Measurements from ENCODE around the gene MSI2.

MSI2 gene

GRCh38 chr17:57247913-57248312 lies 8.4 kb upstream of the MSI2 start:
- TF ChIP-seq TEAD4 (IDR thresholded peaks at IDR 0.05) (no peak), YY1 (IDR thresholded peaks at IDR 0.05; ENCODE audit: low read depth) (no peak), NFIC (IDR thresholded peaks at IDR 0.05) (no peak), CREB1 (IDR thresholded peaks at IDR 0.05; ENCODE audit: low read depth) (no peak)
- TF ChIP-seq, protein P1, sequence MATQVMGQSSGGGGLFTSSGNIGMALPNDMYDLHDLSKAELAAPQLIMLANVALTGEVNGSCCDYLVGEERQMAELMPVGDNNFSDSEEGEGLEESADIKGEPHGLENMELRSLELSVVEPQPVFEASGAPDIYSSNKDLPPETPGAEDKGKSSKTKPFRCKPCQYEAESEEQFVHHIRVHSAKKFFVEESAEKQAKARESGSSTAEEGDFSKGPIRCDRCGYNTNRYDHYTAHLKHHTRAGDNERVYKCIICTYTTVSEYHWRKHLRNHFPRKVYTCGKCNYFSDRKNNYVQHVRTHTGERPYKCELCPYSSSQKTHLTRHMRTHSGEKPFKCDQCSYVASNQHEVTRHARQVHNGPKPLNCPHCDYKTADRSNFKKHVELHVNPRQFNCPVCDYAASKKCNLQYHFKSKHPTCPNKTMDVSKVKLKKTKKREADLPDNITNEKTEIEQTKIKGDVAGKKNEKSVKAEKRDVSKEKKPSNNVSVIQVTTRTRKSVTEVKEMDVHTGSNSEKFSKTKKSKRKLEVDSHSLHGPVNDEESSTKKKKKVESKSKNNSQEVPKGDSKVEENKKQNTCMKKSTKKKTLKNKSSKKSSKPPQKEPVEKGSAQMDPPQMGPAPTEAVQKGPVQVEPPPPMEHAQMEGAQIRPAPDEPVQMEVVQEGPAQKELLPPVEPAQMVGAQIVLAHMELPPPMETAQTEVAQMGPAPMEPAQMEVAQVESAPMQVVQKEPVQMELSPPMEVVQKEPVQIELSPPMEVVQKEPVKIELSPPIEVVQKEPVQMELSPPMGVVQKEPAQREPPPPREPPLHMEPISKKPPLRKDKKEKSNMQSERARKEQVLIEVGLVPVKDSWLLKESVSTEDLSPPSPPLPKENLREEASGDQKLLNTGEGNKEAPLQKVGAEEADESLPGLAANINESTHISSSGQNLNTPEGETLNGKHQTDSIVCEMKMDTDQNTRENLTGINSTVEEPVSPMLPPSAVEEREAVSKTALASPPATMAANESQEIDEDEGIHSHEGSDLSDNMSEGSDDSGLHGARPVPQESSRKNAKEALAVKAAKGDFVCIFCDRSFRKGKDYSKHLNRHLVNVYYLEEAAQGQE (IDR thresholded peaks at IDR 0.05; ENCODE audit: low read depth), result no peak
- TF ChIP-seq, protein P2, sequence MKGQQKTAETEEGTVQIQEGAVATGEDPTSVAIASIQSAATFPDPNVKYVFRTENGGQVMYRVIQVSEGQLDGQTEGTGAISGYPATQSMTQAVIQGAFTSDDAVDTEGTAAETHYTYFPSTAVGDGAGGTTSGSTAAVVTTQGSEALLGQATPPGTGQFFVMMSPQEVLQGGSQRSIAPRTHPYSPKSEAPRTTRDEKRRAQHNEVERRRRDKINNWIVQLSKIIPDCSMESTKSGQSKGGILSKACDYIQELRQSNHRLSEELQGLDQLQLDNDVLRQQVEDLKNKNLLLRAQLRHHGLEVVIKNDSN (IDR thresholded peaks at IDR 0.05), result no peak

- TF ChIP-seq, protein P1 (IDR thresholded peaks at IDR 0.05; ENCODE audit: low read depth), result no peak
- no peak for TF ChIP-seq NFIC (IDR thresholded peaks at IDR 0.05)
- no peak for TF ChIP-seq YY1 (IDR thresholded peaks at IDR 0.05; ENCODE audit: low read depth)
- no peak for TF ChIP-seq TCF12 (IDR thresholded peaks at IDR 0.05; ENCODE audit: low read depth)
- TF ChIP-seq CEBPB (IDR thresholded peaks at IDR 0.05), result no peak
These were observed 6.8 kb upstream of the MSI2 start for GRCh38 chr17:57249520-57249919.

- no peak for TF ChIP-seq CREB1 (IDR thresholded peaks at IDR 0.05; ENCODE audit: low read depth)
- TF ChIP-seq CEBPB (IDR thresholded peaks at IDR 0.05), result no peak
- TF ChIP-seq FOXM1 (IDR thresholded peaks at IDR 0.05; ENCODE audit: borderline replicate concordance, low read depth), result no peak
- TF ChIP-seq EP300 (IDR thresholded peaks at IDR 0.05; ENCODE audit: borderline replicate concordance), result no peak
- TF ChIP-seq, protein P1 (IDR thresholded peaks at IDR 0.05; ENCODE audit: low read depth), result no peak
- no peak for TF ChIP-seq YY1 (IDR thresholded peaks at IDR 0.05; ENCODE audit: low read depth)
- TF ChIP-seq NFIC (IDR thresholded peaks at IDR 0.05), result no peak
- TF ChIP-seq TEAD4 (IDR thresholded peaks at IDR 0.05), result no peak
- TF ChIP-seq MAX (IDR thresholded peaks at IDR 0.05), result no peak
- TF ChIP-seq, protein P2 (IDR thresholded peaks at IDR 0.05), result no peak
These were observed 5.0 kb upstream of the MSI2 start for GRCh38 chr17:57251211-57251787.

DNA sequence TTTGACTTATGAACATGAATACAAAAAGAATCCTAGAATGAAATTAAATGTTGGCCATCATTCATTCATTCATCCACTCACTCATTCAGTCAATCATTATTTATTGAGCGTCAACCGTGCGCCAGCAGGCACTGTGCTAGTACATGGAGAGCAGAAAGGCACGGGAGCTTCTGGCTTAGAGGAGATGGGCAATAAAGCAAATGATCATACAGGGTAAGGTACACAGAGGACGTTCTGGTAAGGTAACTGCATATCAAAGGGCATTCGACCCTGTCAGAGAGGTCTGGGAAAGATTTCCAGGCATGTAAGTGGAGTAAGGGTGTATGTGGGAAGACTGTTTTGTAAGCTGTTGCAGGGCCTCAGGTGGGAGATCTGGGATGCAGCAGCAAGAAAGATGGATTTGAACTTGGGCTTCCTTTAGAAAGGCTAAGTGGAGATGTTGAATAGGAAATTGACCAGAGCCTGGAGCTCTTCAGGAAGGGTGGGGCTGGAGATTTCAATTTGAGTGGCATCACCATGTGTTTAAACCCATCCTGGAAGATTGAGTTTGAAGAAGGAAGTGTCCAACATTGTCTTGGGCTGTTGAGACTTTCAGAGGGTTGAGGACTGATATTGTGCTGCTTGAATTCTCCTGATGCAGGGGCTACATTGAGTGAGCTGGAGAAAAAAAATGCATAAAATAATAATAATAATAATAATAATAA lies 2.8 kb upstream of the MSI2 start:
- TF ChIP-seq EP300 (IDR thresholded peaks at IDR 0.05; ENCODE audit: borderline replicate concordance), result no peak
- no peak for TF ChIP-seq ZBTB7A (IDR thresholded peaks at IDR 0.05; ENCODE audit: low read depth)
- TF ChIP-seq TCF12 (IDR thresholded peaks at IDR 0.05; ENCODE audit: low read depth), result no peak
- no peak for TF ChIP-seq FOXM1 (IDR thresholded peaks at IDR 0.05; ENCODE audit: borderline replicate concordance, low read depth)
- TF ChIP-seq, protein P1 (IDR thresholded peaks at IDR 0.05; ENCODE audit: low read depth), result no peak
- TF ChIP-seq, protein P2 (IDR thresholded peaks at IDR 0.05), result no peak
- no peak for TF ChIP-seq MAX (IDR thresholded peaks at IDR 0.05)
- TF ChIP-seq TAF1 (IDR thresholded peaks at IDR 0.05; ENCODE audit: low read depth), result no peak
- no peak for TF ChIP-seq CREB1 (IDR thresholded peaks at IDR 0.05; ENCODE audit: low read depth)
- no peak for TF ChIP-seq YY1 (IDR thresholded peaks at IDR 0.05; ENCODE audit: low read depth)
- no peak for TF ChIP-seq TEAD4 (IDR thresholded peaks at IDR 0.05)
- no peak for TF ChIP-seq NFIC (IDR thresholded peaks at IDR 0.05)
- no peak for TF ChIP-seq CEBPB (IDR thresholded peaks at IDR 0.05)
- TF ChIP-seq RAD21 (IDR thresholded peaks at IDR 0.05; ENCODE audit: low read depth), result no peak
- no peak for TF ChIP-seq EGR1 (IDR thresholded peaks at IDR 0.05)

Data from Ishikawa (cell line).